ENCODE results near the gene ZDHHC12. TPM values are rescaled to one million over a fixed set of nuclear protein-coding genes. Genes with fewer than 3 reads are reported as not detected.

ZDHHC12 gene
- total RNA-seq, 1 experiment from 2014 or later: 57.6 TPM

DNA sequence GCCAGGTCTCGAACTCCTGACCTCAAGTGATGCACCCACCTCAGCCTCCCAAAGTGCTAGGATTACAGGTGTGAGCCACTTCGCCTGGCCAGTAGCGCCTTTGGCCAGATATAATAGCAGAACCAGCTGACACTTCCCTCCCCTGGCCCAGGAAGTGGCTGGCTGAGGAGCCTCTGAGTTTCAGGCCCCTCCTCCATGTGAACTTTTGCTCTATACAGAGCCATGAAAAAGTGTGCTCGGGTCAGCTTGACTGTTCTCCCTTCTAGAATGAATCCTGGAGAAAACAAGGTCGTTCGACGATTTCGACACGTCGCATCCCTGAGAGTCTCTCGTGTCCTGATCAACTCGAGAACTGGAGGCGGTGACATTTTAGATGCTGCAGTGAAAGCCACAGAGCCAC lies 8.6 kb upstream of the ZDHHC12 start (continued):
- TF ChIP-seq, protein P1, sequence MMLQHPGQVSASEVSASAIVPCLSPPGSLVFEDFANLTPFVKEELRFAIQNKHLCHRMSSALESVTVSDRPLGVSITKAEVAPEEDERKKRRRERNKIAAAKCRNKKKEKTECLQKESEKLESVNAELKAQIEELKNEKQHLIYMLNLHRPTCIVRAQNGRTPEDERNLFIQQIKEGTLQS (IDR thresholded peaks at IDR 0.05): no peak
- TF ChIP-seq ELF1 (IDR thresholded peaks at IDR 0.05; ENCODE audit: borderline replicate concordance, low read depth) (no peak), EZH2phosphoT487 (IDR thresholded peaks at IDR 0.05; ENCODE audit: borderline replicate concordance) (no peak), ZNF274 (IDR thresholded peaks at IDR 0.05; ENCODE audit: low read depth, low read length) (no peak), POLR2AphosphoS5 (IDR thresholded peaks at IDR 0.05; ENCODE audit: low read depth, low read length) (no peak), EZH2 (IDR thresholded peaks at IDR 0.05) (no peak), SRF (IDR thresholded peaks at IDR 0.05; ENCODE audit: low read depth) (no peak), EGR1 (IDR thresholded peaks at IDR 0.05; ENCODE audit: low read depth) (no peak), ZFX (IDR thresholded peaks at IDR 0.05) (no peak)

GRCh38 chr9:128731691-128732090 lies 7.8 kb upstream of the ZDHHC12 start:
- ChIA-PET CTCF (no interaction called here), RAD21 (ENCODE audit: low non-redundant PET in 1 of 2, low total read pairs in 2 of 2, uncharacterized antibody in 2 of 2, unreplicated experiment in 2 of 2) (no interaction called here), POLR2A (no interaction called here)
- H4K20me1 ChIP-seq (ENCODE audit: insufficient read depth): no peaks in the 10 kb centered on the region
- no peaks in the 10 kb centered on the region for H3K79me2 ChIP-seq (ENCODE audit: insufficient read depth, low read length)
- no peak overlapping the region for H3K27ac ChIP-seq (ENCODE audit: low read depth, low read length)
- H3K4me3 ChIP-seq (replicated peaks in 1 of 2; ENCODE audit: low read depth in 1 of 2, low read length in 2 of 2): no peak overlapping the region
- no peaks in the 10 kb centered on the region for H3K9me3 ChIP-seq (ENCODE audit: control insufficient read depth in 1 of 2, insufficient read depth in 1 of 2, low read depth in 1 of 2, low read length in 2 of 2)
- no peaks in the 10 kb centered on the region for H3K27me3 ChIP-seq (ENCODE audit: insufficient read depth, low read length)
- no peak overlapping the region for H3K9ac ChIP-seq (ENCODE audit: low read length)
- H3K36me3 ChIP-seq (ENCODE audit: control insufficient read depth in 1 of 2, insufficient read depth in 2 of 2, low read length in 2 of 2): no peaks in the 10 kb centered on the region
- TF ChIP-seq, protein P2, sequence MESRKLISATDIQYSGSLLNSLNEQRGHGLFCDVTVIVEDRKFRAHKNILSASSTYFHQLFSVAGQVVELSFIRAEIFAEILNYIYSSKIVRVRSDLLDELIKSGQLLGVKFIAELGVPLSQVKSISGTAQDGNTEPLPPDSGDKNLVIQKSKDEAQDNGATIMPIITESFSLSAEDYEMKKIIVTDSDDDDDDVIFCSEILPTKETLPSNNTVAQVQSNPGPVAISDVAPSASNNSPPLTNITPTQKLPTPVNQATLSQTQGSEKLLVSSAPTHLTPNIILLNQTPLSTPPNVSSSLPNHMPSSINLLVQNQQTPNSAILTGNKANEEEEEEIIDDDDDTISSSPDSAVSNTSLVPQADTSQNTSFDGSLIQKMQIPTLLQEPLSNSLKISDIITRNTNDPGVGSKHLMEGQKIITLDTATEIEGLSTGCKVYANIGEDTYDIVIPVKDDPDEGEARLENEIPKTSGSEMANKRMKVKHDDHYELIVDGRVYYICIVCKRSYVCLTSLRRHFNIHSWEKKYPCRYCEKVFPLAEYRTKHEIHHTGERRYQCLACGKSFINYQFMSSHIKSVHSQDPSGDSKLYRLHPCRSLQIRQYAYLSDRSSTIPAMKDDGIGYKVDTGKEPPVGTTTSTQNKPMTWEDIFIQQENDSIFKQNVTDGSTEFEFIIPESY (IDR thresholded peaks at IDR 0.05; ENCODE audit: extremely low read depth, insufficient replicate concordance, low read length): no peak
- TF ChIP-seq ZFX (IDR thresholded peaks at IDR 0.05) (no peak), ELF1 (IDR thresholded peaks at IDR 0.05; ENCODE audit: borderline replicate concordance, low read depth) (no peak), SP1 (IDR thresholded peaks at IDR 0.05; ENCODE audit: low read depth) (no peak), EGR1 (IDR thresholded peaks at IDR 0.05; ENCODE audit: low read depth) (no peak), JUND (IDR thresholded peaks at IDR 0.05) (no peak), CBX3 (IDR thresholded peaks at IDR 0.05; ENCODE audit: low read depth) (no peak), EZH2phosphoT487 (IDR thresholded peaks at IDR 0.05; ENCODE audit: borderline replicate concordance) (no peak), SIN3A (IDR thresholded peaks at IDR 0.05; ENCODE audit: low read depth) (no peak), ZNF274 (IDR thresholded peaks at IDR 0.05; ENCODE audit: low read depth, low read length) (no peak), YY1 (IDR thresholded peaks at IDR 0.05; ENCODE audit: extremely low read depth, insufficient replicate concordance, low read depth, low read length) (no peak), EZH2 (IDR thresholded peaks at IDR 0.05) (no peak)
- TF ChIP-seq, protein P3, sequence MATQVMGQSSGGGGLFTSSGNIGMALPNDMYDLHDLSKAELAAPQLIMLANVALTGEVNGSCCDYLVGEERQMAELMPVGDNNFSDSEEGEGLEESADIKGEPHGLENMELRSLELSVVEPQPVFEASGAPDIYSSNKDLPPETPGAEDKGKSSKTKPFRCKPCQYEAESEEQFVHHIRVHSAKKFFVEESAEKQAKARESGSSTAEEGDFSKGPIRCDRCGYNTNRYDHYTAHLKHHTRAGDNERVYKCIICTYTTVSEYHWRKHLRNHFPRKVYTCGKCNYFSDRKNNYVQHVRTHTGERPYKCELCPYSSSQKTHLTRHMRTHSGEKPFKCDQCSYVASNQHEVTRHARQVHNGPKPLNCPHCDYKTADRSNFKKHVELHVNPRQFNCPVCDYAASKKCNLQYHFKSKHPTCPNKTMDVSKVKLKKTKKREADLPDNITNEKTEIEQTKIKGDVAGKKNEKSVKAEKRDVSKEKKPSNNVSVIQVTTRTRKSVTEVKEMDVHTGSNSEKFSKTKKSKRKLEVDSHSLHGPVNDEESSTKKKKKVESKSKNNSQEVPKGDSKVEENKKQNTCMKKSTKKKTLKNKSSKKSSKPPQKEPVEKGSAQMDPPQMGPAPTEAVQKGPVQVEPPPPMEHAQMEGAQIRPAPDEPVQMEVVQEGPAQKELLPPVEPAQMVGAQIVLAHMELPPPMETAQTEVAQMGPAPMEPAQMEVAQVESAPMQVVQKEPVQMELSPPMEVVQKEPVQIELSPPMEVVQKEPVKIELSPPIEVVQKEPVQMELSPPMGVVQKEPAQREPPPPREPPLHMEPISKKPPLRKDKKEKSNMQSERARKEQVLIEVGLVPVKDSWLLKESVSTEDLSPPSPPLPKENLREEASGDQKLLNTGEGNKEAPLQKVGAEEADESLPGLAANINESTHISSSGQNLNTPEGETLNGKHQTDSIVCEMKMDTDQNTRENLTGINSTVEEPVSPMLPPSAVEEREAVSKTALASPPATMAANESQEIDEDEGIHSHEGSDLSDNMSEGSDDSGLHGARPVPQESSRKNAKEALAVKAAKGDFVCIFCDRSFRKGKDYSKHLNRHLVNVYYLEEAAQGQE (IDR thresholded peaks at IDR 0.05; ENCODE audit: low read depth): no peak
- TF ChIP-seq, protein P4, sequence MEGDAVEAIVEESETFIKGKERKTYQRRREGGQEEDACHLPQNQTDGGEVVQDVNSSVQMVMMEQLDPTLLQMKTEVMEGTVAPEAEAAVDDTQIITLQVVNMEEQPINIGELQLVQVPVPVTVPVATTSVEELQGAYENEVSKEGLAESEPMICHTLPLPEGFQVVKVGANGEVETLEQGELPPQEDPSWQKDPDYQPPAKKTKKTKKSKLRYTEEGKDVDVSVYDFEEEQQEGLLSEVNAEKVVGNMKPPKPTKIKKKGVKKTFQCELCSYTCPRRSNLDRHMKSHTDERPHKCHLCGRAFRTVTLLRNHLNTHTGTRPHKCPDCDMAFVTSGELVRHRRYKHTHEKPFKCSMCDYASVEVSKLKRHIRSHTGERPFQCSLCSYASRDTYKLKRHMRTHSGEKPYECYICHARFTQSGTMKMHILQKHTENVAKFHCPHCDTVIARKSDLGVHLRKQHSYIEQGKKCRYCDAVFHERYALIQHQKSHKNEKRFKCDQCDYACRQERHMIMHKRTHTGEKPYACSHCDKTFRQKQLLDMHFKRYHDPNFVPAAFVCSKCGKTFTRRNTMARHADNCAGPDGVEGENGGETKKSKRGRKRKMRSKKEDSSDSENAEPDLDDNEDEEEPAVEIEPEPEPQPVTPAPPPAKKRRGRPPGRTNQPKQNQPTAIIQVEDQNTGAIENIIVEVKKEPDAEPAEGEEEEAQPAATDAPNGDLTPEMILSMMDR (IDR thresholded peaks at IDR 0.05 in 2 of 3, conservative IDR thresholded peaks at IDR 0.05 in 1 of 3; ENCODE audit: borderline replicate concordance in 1 of 3, insufficient read depth in 1 of 3, low read depth in 2 of 3, low read length in 2 of 3): no peak
- H3K4me1 ChIP-seq (ENCODE audit: control insufficient read depth in 1 of 2, insufficient read depth in 2 of 2, low read length in 2 of 2): peaks cover 0 to 10% of the 10 kb centered on the region in 2 experiments; a peak in 1 of 4 replicates
- DNase-seq (ENCODE audit: low read depth, low spot score) (no peak), ATAC-seq (no peak)
- intact Hi-C loops (cut with micrococcal nuclease): loop anchor here (5.0 kb wide), 2 partner anchors 84 to 151 kb away; partner anchors contain the start of genes KYAT1 and LRRC8A
- H3K4me2 ChIP-seq (ENCODE audit: low read length): no peak overlapping the region
- no peaks in the 10 kb centered on the region for H3K9me2 ChIP-seq (ENCODE audit: insufficient read depth)
- no peak overlapping the region for H2AFZ ChIP-seq (ENCODE audit: low read depth, low read length, poor library complexity, severe bottlenecking)
- BruUV-seq (replicated peaks): no TSS peak

All from HCT116 (cell line).